ENCODE data around the gene AP1S1.
"Not testable (repeated sequence)": the region's sequence is repeated elsewhere in the genome, so short reads cannot be mapped to it uniquely, and the experiment has no call there.

Gene AP1S1

GRCh38 chr7:101153969-101154692 lies at the start of gene AP1S1:
TSS of gene AP1S1 (plus strand) at chr7:101154476. CDS start at chr7:101154515, 39 bp downstream.
- peak; percentile 96 for DNase-seq

DNA sequence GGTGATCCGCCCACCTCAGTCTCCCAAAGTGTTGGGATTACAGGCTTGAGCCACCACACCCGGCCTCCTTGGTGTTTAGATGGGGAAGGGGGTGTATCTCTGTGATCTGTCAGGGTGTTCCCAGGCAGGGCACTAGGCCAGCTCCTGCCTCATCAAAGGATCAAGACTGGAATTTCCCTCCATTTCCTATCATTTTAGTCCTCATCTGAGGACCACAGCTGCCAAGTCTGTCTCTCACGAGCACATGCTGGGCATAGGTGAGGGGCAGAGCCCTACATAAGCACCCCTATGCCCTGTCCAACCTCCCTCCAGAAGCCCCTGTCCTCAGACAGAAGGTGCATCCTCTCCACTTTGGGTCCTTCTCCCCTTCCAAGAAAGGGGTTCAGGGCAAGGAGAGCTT lies 49.5 kb upstream of the AP1S1 start:
- DNase-seq, result no peak

DNA sequence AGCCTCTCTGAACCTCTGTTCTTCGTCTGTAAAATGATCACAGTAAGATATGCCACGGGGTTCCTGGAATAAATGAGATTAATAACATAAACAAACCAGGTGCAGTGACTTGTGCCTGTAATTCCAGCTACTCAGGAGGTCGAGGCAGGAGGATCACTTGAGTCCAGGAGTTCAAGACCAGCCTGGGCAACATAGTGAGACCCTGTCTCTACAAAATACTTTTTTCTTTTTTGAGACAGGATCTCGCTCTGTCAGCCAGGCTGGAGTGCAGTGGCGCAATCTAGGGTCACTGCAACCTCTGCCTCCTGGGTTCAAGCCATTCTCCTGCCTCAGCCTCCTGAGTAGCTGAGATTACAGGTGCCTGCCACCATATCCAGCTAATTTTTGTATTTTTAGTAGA lies 49.0 kb upstream of the AP1S1 start:
- DNase-seq, result not testable (repeated sequence)

DNA sequence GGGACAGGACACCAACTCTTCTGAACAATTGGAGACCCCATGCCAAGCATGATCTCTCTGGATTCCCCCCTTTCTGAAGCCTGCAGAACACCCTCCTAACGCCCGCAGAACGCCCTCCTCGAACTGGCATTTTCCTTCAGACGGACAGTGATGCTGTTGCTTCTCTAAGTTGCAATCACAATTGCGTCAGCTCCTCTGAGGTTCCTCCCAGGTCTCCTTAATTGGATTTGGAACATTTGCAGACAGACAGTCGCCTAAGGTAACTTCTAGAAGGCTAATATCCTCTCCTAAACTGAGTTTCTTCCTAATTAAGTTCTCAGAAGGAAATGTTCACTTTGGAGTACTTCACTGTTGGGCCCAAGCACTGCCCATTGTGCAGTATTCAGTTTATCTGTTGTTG lies 47.9 kb upstream of the AP1S1 start:
- no peak for DNase-seq

- DNase-seq, result peak in 1 of 2 donors; percentile 45
Measured at GRCh38 chr7:101108330-101108857, 45.9 kb upstream of the AP1S1 start.

DNA sequence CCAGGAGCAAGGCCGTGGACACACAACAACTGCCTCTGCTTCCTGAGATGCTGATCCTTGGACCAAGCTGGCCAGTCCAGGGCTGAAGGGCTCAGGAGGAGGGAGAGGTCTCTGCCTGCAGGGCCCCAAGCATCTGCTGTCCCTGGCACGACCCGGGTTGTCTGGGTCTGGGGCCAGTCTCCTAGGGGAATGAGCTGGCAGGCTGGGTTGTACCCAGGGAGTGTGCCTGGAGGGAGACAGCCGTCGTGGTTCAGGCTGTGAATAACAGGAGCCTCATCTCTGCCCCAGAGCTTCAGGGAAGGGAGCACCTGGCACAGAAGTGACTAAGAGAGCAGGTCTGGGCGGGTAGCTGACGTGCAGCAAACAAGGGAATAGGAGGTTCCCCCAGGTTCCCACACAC lies 45.3 kb upstream of the AP1S1 start:
- DNase-seq, result no peak

DNA sequence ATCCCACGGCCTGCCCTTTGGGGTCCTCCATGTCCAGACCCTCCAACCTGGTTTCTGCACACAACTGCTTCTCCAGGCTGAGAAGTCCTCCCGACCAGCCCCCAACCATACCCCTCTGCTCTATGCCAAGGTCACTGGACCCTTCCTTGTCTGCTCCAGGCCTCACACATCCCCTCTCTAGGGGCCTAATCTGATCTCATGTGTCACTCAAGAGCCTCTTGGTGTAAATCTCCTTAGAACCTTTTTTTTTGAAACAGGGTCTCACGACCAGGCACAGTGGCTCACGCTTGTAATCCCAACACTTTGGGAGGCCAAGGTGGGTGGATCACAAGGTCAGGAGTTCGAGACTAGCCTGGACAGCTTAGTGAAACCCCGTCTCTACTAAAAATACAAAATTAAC lies 44.9 kb upstream of the AP1S1 start:
- no peak for DNase-seq

GRCh38 chr7:101111261-101111660 lies 43.0 kb upstream of the AP1S1 start:
- no peak for DNase-seq

DNA sequence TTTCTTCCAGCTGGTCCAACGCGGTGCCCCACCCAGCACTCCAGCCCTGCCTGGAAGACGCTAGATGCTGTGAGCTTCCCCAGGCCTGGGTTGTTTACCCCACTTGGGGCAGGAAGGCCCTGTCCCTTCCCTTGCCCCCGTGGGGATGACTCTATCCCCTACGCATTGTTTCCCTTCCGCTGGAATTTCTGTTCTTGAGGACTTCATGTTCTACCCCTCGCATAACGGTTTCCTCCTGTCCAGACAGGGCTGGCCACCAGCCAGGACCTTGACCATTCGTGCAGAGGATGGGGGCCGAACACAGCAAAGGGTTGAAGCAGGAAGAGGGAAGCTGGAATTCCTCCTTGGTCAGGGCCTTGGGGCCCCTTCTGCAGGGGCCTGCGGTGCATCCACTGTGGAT lies 42.0 kb upstream of the AP1S1 start:
- DNase-seq, result no peak

DNA sequence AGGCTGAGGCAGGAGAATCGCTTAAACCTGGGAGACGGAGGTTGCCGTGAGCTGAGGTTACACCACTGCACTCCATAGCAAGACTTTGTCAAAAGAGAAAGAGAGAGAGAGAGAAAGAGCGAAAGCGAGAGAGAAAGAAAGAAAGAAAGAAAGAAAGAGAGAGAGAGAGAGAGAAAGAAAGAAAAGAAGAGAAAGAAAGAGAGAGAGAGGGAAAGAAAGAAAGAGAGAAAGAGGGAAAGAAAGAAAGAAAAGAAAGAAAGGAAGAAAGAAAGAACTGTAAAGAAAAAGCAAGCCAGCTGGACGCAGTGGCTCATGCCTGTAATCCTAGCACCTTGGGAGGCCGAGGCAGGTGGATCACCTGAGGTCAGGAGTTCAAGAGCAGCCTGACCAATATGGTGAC lies 41.1 kb upstream of the AP1S1 start:
- DNase-seq, result not testable (repeated sequence)

DNA sequence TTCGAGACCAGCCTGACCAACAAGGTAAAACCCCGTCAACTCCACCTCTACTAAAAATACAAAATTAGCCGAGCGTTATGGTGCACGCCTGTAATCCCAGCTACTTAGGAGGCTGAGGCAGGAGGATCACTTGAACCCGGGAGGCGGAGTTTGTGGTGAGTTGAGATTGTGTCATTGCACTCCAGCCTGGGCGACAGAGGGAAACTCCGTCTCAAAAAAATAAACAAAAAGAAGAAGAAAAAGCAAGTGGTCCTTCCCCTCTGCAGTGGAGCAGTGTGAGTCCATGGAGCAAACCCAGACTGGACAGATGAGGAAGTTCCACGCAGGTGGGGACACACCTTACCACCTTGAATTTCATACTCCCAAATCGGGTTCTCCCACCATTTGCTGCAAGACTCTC lies 40.4 kb upstream of the AP1S1 start:
- no peak for DNase-seq

- no peak for DNase-seq
Measured at GRCh38 chr7:101114492-101114891, 39.8 kb upstream of the AP1S1 start.

DNA sequence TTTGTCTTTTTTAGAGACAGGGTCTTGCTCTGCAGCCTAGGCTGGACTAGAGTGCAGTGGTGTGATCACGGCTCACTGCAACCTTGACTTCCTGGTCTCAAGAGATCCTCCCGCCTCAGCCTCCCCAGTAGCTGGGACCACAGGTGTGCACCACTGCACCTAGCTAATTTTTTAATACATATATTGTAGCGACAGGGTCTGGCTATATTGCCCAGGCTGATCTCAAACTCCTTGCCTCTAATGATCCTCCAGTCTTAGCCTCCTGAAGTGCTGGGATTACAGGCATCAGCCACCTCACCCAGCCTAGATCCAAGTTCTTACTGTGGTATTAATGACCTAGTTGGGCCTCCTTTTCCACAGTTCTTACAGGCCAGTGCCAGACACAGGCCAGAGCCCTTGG lies 39.1 kb upstream of the AP1S1 start:
- no peak for DNase-seq

DNA sequence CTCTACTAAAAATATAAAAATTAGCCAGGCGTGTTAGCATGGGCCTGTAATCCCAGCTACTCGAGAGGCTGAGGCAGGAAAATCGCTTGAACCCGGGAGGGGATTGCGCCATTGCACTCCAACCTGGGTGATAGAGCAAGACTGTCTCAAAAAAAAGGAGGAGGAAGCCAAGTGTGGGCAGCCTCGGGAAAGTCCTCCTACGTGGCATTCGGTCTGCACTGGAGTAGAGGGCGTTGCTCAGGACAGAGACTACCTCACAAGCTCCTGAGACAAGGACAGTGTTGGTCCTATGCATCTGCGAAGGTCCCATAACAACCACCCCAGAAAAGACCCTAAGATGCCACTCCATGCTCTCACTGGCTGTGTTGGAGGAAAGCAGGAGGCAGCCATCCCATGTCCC lies 37.4 kb upstream of the AP1S1 start:
- no peak for DNase-seq

DNA sequence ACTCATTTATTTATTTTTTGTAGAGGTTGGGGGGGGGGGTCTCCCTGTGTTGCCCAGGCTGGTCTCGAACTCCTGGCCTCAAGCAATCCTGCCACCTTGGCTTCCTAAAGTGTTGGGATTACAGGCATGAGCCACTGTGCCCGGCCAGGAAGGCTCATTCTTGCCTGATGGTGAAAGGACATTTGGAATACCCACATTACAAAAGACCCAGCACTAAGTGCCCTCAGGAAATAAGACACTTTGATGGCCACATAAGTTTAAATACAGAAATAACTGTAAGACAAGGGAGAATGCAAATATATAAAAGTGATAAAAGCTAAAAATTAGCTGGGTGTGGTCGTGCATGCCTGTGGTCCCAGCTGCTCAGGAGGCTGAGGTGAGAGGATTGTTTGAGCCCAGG lies 35.4 kb upstream of the AP1S1 start:
- no peak for DNase-seq

DNA sequence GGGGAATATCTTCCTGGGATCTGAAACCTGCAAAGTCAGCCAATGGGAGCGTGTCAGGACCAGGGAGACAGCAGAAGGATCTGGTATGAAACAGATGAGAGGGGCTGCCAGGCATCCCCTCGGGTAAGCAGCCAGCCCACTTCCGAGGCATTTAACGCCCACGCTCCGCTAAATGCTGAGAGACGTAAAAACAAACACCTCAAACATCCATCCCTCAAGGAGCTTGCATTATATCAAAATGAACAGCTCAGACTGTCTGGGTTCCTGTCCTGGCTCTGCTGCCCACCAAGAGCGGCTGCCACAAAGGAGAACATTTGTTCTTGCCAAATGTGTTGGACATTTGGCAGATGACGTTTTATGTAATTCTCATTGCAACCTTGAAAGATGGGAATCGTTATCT lies 34.4 kb upstream of the AP1S1 start:
- no peak for DNase-seq

- DNase-seq, result no peak
Measured at GRCh38 chr7:101120315-101120714, 34.0 kb upstream of the AP1S1 start.

GRCh38 chr7:101121631-101121990 lies 32.7 kb upstream of the AP1S1 start:
- DNase-seq, result not testable (repeated sequence)

DNA sequence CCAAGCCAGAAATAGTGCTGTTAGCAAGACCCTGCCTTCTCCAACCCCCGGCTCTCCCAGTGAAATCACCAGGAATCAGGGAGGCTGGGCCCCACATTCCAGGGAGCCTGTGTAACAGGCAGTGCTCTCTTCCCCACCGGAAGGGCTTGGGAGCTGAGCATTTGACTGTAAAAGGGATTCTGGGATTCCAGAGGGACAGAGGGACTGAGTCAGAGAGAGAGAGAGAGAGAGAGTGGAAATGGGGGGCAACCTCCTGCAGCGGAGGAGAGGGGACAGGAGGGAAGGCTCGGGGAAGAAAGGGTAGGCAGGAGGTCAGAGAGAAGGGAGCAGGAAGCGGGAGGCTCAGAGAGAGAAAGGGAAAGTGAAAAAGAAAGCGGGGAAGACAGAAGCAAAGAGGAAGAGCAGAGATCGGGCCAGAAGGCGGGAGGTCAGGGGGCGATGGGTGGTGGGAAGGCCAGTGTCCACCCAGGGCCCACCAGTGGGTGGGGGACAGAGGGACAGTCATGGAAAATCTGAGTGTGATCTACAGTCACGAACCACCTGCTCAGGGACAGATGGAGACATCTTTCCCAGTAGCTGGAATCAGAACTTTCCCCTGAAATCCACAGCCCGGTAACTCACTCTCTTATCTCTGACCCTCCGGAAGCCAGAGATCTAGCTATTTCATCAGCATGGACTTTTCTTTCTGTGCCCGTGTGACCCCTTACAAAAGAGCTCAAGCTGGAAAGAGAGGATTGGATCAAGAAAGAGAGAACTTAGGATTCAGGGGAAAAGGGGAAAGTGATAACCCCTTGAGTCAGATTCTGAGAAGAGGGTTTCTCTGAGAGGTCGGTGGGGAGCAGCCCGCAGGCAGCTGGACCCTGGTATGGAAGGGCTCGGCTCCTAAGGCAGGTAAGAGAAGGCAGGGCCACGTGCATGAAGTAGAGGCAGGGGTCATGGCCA lies 32.0 kb upstream of the AP1S1 start:
- no peak for DNase-seq

- no peak for DNase-seq
Measured at GRCh38 chr7:101122933-101123702, 31.2 kb upstream of the AP1S1 start.

DNA sequence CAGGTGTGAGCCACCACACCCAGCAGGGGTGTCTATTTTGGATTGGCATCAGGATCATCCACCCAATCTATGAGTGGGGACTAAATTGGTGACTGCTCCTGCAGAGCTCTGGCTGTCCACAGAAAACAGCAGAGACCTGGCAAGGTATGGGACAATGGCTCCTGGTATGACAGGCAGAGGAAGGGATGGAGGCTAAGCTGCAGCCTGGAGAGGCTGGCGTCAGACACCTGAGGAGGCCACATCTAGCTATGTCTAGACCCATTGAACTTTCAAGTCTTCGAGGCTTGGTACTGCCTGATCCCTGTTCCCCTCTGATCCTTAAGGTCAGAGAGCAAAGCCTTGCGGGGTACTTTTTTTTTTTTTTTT lies 30.6 kb upstream of the AP1S1 start:
- DNase-seq, result no peak

- DNase-seq, result no peak
Measured at GRCh38 chr7:101124376-101125056, 29.8 kb upstream of the AP1S1 start.

All from CD4-positive, alpha-beta T cell treated with Interleukin-4 for 1 hour (primary cell).